HepG2 (cell line): ENCODE results near the gene ADARB2. TPM values are rescaled to one million over a fixed set of nuclear protein-coding genes. Genes with fewer than 3 reads are reported as not detected.

ENCODE experiments used
- ATAC-seq: fragments of 200-7000 bp; cut with Tn5 transposase; 3 replicates; pipeline ENCODE4 v1.9.1; 2020; ENCODE audit warnings: mild to moderate bottlenecking, moderate library complexity
- BruUV-seq: library from RNA; stranded (reverse); fragments of 400-500 nt; replicated peaks from 2 replicates; lab custom pipeline; 2021; lab: Mats Ljungman, UMichigan
- CTCF ChIA-PET: fragments of 300-600 bp; formaldehyde crosslinking; extraction: SDS; loops from one replicate; lab custom pipeline; 2021; ENCODE audit warnings: low total read pairs, inconsistent platforms, low intra/inter-chr PET ratio; lab: Yijun Ruan, JAX
- POLR2A ChIA-PET: fragments of 350-600 bp; sonication (Branson Sonifier 250); formaldehyde crosslinking; loops from one replicate; lab custom pipeline; 2020; ENCODE audit warnings: antibody characterized with exemption, inconsistent platforms; lab: Yijun Ruan, JAX
- DNase-seq: peaks from one replicate; pipeline ENCODE4 v3.0.0-alpha.2; 2015; ENCODE audit warnings: low spot score
- FAIRE-seq: peaks from 3 replicates; lab custom pipeline; 2011; peaks lifted over from hg19 to GRCh38; lab: Jason Lieb, UNC
- H2AFZ ChIP-seq: one replicate; pipeline ENCODE4 v1.6.1; 2011; ENCODE audit warnings: low read length, inconsistent platforms
- H3K27ac ChIP-seq: fragments of 300-600 bp; 3 replicates; pipeline ENCODE4 v1.8.0; 2011; ENCODE audit warnings: mixed run types, mild to moderate bottlenecking, mixed read lengths, low read length, inconsistent platforms; ENCODE audit not compliant: insufficient read depth; ENCODE audit errors: extremely low read length
- H3K27me3 ChIP-seq, 2 experiments: fragments of 200-600 bp in 1 of 2; 2 replicates in 1 of 2; 3 replicates in 1 of 2; pipeline versions ENCODE4 v1.6.0 to v1.8.0; 2011; ENCODE audit warnings: low read length in 2 of 2, mild to moderate bottlenecking in 2 of 2, moderate library complexity in 2 of 2, inconsistent platforms in 1 of 2; ENCODE audit not compliant: insufficient read depth in 2 of 2, control insufficient read depth in 1 of 2
- H3K36me3 ChIP-seq, 2 experiments: fragments of 200-600 bp in 1 of 2; replicated peaks in 1 of 2; 2 replicates in 1 of 2; 3 replicates in 1 of 2; pipeline versions ENCODE4 v1.5.1 to v1.8.0; 2011; ENCODE audit warnings: low read length in 2 of 2, inconsistent platforms in 1 of 2; ENCODE audit not compliant: insufficient read depth in 2 of 2, control insufficient read depth in 1 of 2
- H3K4me1 ChIP-seq: 2 replicates; pipeline ENCODE4 v1.5.1; 2012; ENCODE audit warnings: low read length, inconsistent platforms; ENCODE audit not compliant: insufficient read depth
- H3K4me2 ChIP-seq: 2 replicates; pipeline ENCODE4 v1.6.0; 2011; ENCODE audit warnings: low read depth, low read length, inconsistent platforms
- H3K4me3 ChIP-seq, 3 experiments: fragments of 200-600 bp in 1 of 3; sonication (generic), shearing (Covaris generic) in 1 of 3; replicated peaks in 1 of 3; 2 replicates each; pipeline ENCODE4 v1.5.1; 2011 to 2016; ENCODE audit warnings: low read length in 3 of 3, inconsistent platforms in 2 of 3, low read depth in 2 of 3, mild to moderate bottlenecking in 2 of 3, control low read depth in 1 of 3, mixed read lengths in 1 of 3; ENCODE audit not compliant: insufficient read depth in 1 of 3
- H3K79me2 ChIP-seq: one replicate; pipeline ENCODE4 v1.6.1; 2011; ENCODE audit warnings: low read length, inconsistent platforms; ENCODE audit not compliant: insufficient read depth
- H3K9ac ChIP-seq: 2 replicates; pipeline ENCODE4 v1.6.0; 2011; ENCODE audit warnings: mild to moderate bottlenecking, low read depth, low read length, inconsistent platforms; ENCODE audit not compliant: insufficient read depth
- H3K9me3 ChIP-seq: 2 replicates; pipeline ENCODE4 v1.5.1; 2012; ENCODE audit warnings: mild to moderate bottlenecking, low read length
- H4K20me1 ChIP-seq: 2 replicates; pipeline ENCODE4 v1.6.0; 2011; ENCODE audit warnings: inconsistent platforms, mild to moderate bottlenecking, low read length, moderate library complexity; ENCODE audit not compliant: insufficient read depth
- DNMT3B ChIP-seq: conservative IDR thresholded peaks from 2 replicates; pipeline ENCODE4 v1.6.1; 2016; ENCODE audit warnings: missing biosample characterization, control low read depth
- ESRRA ChIP-seq: sonication (generic); formaldehyde crosslinking; IDR thresholded peaks from 2 replicates; pipeline ENCODE4 v1.5.1; 2020; ENCODE audit warnings: mild to moderate bottlenecking, low read depth, missing genetic modification reagents
- FOXM1 ChIP-seq: sonication (generic); formaldehyde crosslinking; IDR thresholded peaks from 2 replicates; pipeline ENCODE4 v1.5.0; 2020; ENCODE audit warnings: missing genetic modification reagents
- HMG20B ChIP-seq: conservative IDR thresholded peaks from 2 replicates; pipeline ENCODE4 v1.6.1; 2016; ENCODE audit warnings: missing genetic modification reagents, missing compliant biosample characterization
- IRF2 ChIP-seq: IDR thresholded peaks from 2 replicates; pipeline ENCODE4 v1.6.1; 2018; ENCODE audit warnings: missing genetic modification reagents, missing compliant biosample characterization
- PAX8 ChIP-seq: sonication (generic); formaldehyde crosslinking; IDR thresholded peaks from 2 replicates; pipeline ENCODE4 v1.8.0; 2022; ENCODE audit warnings: mild to moderate bottlenecking, missing genetic modification reagents, borderline replicate concordance
- POGK ChIP-seq: sonication (generic); formaldehyde crosslinking; conservative IDR thresholded peaks from 2 replicates; pipeline ENCODE4 v1.8.0; 2022; ENCODE audit warnings: mild to moderate bottlenecking, moderate library complexity, missing genetic modification reagents
- RNF2 ChIP-seq: fragments of 450-650 bp; conservative IDR thresholded peaks from 2 replicates; pipeline ENCODE4 v1.6.1; 2016; ENCODE audit warnings: low read depth
- SATB2 ChIP-seq: sonication (generic); formaldehyde crosslinking; IDR thresholded peaks from 2 replicates; pipeline ENCODE4 v1.5.0; 2020; ENCODE audit warnings: missing genetic modification reagents
- SIN3A ChIP-seq: IDR thresholded peaks from 2 replicates; pipeline ENCODE4 v1.6.1; 2011; ENCODE audit warnings: low read depth, mild to moderate bottlenecking, control low read depth, low read length, borderline replicate concordance
- SIX4 ChIP-seq: sonication (generic); formaldehyde crosslinking; IDR thresholded peaks from 2 replicates; pipeline ENCODE4 v1.4.0; 2020; ENCODE audit warnings: missing genetic modification reagents
- STAG1 ChIP-seq: sonication (generic); formaldehyde crosslinking; IDR thresholded peaks from 2 replicates; pipeline ENCODE4 v1.4.0; 2020; ENCODE audit warnings: missing genetic modification reagents
- ZBTB20 ChIP-seq: sonication (generic); formaldehyde crosslinking; IDR thresholded peaks from 2 replicates; pipeline ENCODE4 v1.8.1; 2023; ENCODE audit warnings: missing genetic modification reagents, low read depth, mild to moderate bottlenecking, borderline replicate concordance
- ZBTB42 ChIP-seq: sonication (generic); formaldehyde crosslinking; IDR thresholded peaks from 2 replicates; pipeline ENCODE4 v1.5.0; 2020; ENCODE audit warnings: mild to moderate bottlenecking, missing genetic modification reagents
- ZNF101 ChIP-seq: sonication (generic); formaldehyde crosslinking; IDR thresholded peaks from 2 replicates; pipeline ENCODE4 v1.4.0; 2020; ENCODE audit warnings: mild to moderate bottlenecking, low read depth, missing genetic modification reagents, borderline replicate concordance
- ZNF543 ChIP-seq: sonication (generic); formaldehyde crosslinking; IDR thresholded peaks from 2 replicates; pipeline ENCODE4 v1.4.0; 2020; ENCODE audit warnings: mild to moderate bottlenecking, missing genetic modification reagents
- ZNF546 ChIP-seq: sonication (generic); formaldehyde crosslinking; conservative IDR thresholded peaks from 2 replicates; pipeline ENCODE4 v1.8.1; 2023; ENCODE audit warnings: mild to moderate bottlenecking, missing genetic modification reagents
- ZNF547 ChIP-seq: sonication (generic); formaldehyde crosslinking; IDR thresholded peaks from 2 replicates; pipeline ENCODE4 v1.5.1; 2020; ENCODE audit warnings: mild to moderate bottlenecking, missing genetic modification reagents
- ZNF761 ChIP-seq: sonication (generic); formaldehyde crosslinking; conservative IDR thresholded peaks from 2 replicates; pipeline ENCODE4 v1.4.0; 2020; ENCODE audit warnings: mild to moderate bottlenecking, missing genetic modification reagents
- ZNF879 ChIP-seq: sonication (generic); formaldehyde crosslinking; IDR thresholded peaks from 2 replicates; pipeline ENCODE4 v1.8.1; 2023; ENCODE audit warnings: missing genetic modification reagents
- WGBS: methylation state at CpG from one replicate; pipeline ENCODE4 v1.1.6; 2017; ENCODE audit warnings: low lambda C conversion rate; 5-methylcytosine and 5-hydroxymethylcytosine counted together
- in situ Hi-C: cut with HindIII; loops from 2 replicates; pipeline ENCODE4 v1.10.0; 2017; ENCODE audit warnings: low pct_unique_long_range_greater_than_20kb; ENCODE audit not compliant: extremely low pct_ligation_motif_present
- intact Hi-C: fragments of 100-400 bp; cut with micrococcal nuclease; formaldehyde crosslinking; loops from one replicate; pipeline ENCODE4 v1.10.0; 2022; ENCODE audit not compliant: unreplicated experiment
- polyA plus RNA-seq, 8 experiments: library from polyadenylated mRNA; depleted of rRNA in 3 of 8; stranded (reverse) in 7 of 8; unstranded in 1 of 8; fragments of >200 nt; fragmentation: Illumina TruSeq in 4 of 8; extraction: Trizol in 4 of 8; gene quantifications; 2 replicates each; pipeline versions ENCODE4 v1.2.1 to v1.2.3, GENCODE V29; 2011 to 2016; ENCODE audit warnings: low read depth in 4 of 8, missing spikeins in 1 of 8, mixed read lengths in 1 of 8; ENCODE audit not compliant: insufficient read depth in 1 of 8
- total RNA-seq, 5 experiments: library from RNA; depleted of rRNA; stranded (reverse); fragments of >200 nt; fragmentation: Illumina TruSeq; extraction: Trizol; gene quantifications; 2 replicates each; pipeline ENCODE4 v1.2.3, GENCODE V29; 2016; ENCODE audit warnings: low read depth in 1 of 5

Gene ADARB2
- total and polyA plus RNA-seq, 2 of the 13 experiments (the other 11 are each of a cell fraction or from before 2014, with no cell fraction given), result not detected

GRCh38 chr10:1406967-1407945, 330.1 kb downstream of the ADARB2 start (continued):
- TF ChIP-seq STAG1 (CRISPR knock-in tag) (no peak), ZNF879 (CRISPR knock-in tag) (no peak), ZNF761 (CRISPR knock-in tag) (no peak), ZNF546 (CRISPR knock-in tag) (no peak)

GRCh38 chr10:1406132-1406966, 331.0 kb downstream of the ADARB2 start:
- WGBS, result 16% methylated on average over 11 of the region's 14 CpGs
- CTCF ChIA-PET, result no interaction called here
- Histone ChIP-seq H3K4me2 (no peak overlapping the region), H2AFZ (no peak overlapping the region), H3K36me3 (no peaks in the 10 kb centered on the region), H3K79me2 (no peaks in the 10 kb centered on the region), H3K27ac (no peak overlapping the region), H4K20me1 (no peaks in the 10 kb centered on the region), H3K9ac (no peak overlapping the region), H3K4me1 (no peaks in the 10 kb centered on the region), H3K4me3 (no peak overlapping the region), H3K9me3 (no peaks in the 10 kb centered on the region), H3K27me3 (peaks cover 13 to 80% of the 10 kb centered on the region in 2 experiments; a peak in 4 of 5 replicates)
- POLR2A ChIA-PET, result no interaction called here
- DNase-seq (no peak), FAIRE-seq (no peak), ATAC-seq (no peak)
- in situ Hi-C loops, result no loop called here
- BruUV-seq, result no TSS peak
- intact Hi-C loops, result no loop called here
- TF ChIP-seq ZBTB42 (CRISPR knock-in tag) (no peak), PAX8 (CRISPR knock-in tag) (no peak), ESRRA (no peak), ZNF543 (CRISPR knock-in tag) (no peak), SIX4 (CRISPR knock-in tag) (no peak), ZNF547 (CRISPR knock-in tag) (no peak), POGK (CRISPR knock-in tag) (no peak), RNF2 (no peak), SATB2 (no peak), IRF2 (CRISPR knock-in tag) (no peak), DNMT3B (no peak), SIN3A (no peak), HMG20B (CRISPR knock-in tag) (no peak), ZNF101 (CRISPR knock-in tag) (no peak), FOXM1 (CRISPR knock-in tag) (no peak), ZBTB20 (CRISPR knock-in tag) (no peak)
